Measurements from ENCODE around the gene PPP1R14C. TPM values are rescaled to one million over a fixed set of nuclear protein-coding genes. Genes with fewer than 3 reads are reported as not detected.

PPP1R14C gene
- total and polyA plus RNA-seq, 7 donors = 5.9 to 62.8 (median 22.5) TPM

GRCh38 chr6:150243620-150244314 is 100.9 kb downstream of the PPP1R14C start:
- H3K4me3 ChIP-seq = no peak overlapping the region
- peaks cover 9% of the 10 kb centered on the region for H3K4me1 ChIP-seq
- no peak for TF ChIP-seq CTCF (IDR thresholded peaks at IDR 0.05)
- DNase-seq (no peak), ATAC-seq (no peak)
- WGBS, 3 donors = 61 to 81% (median 76%) methylated on average over 2 of the region's 2 CpGs
- no peaks in the 10 kb centered on the region for H3K36me3 ChIP-seq (ENCODE audit: insufficient read depth in 1 of 2, low read depth in 1 of 2)
- no peaks in the 10 kb centered on the region for H3K27me3 ChIP-seq (ENCODE audit: insufficient read depth in 3 of 3, low read length in 2 of 3)
- H3K27ac ChIP-seq = no peak overlapping the region
- no peaks in the 10 kb centered on the region for H3K9me3 ChIP-seq
- intact Hi-C loops (cut with DNase I) = no loop called here

GRCh38 chr6:150245148-150245935 is 102.5 kb downstream of the PPP1R14C start:
- Histone ChIP-seq H3K4me3 (no peak overlapping the region), H3K9me3 (no peaks in the 10 kb centered on the region), H3K4me1 (peaks cover 18% of the 10 kb centered on the region), H3K27me3 (ENCODE audit: insufficient read depth in 3 of 3, low read length in 2 of 3) (no peaks in the 10 kb centered on the region), H3K27ac (no peak overlapping the region), H3K36me3 (ENCODE audit: insufficient read depth in 1 of 2, low read depth in 1 of 2) (no peaks in the 10 kb centered on the region)
- intact Hi-C loops (cut with DNase I) = no loop called here
- no peak for TF ChIP-seq CTCF (IDR thresholded peaks at IDR 0.05)
- DNase-seq = no peak
- peak in 3 of 4 donors; percentile 49 to 82 (median 59) for ATAC-seq
- WGBS, 3 donors = 72 to 83% (median 72%) methylated on average over 6 of the region's 6 CpGs

- H3K27ac ChIP-seq = no peak overlapping the region
- H3K9me3 ChIP-seq = no peaks in the 10 kb centered on the region
- TF ChIP-seq CTCF (IDR thresholded peaks at IDR 0.05) = no peak
- H3K36me3 ChIP-seq (ENCODE audit: insufficient read depth in 1 of 2, low read depth in 1 of 2) = no peaks in the 10 kb centered on the region
- H3K4me1 ChIP-seq = peaks cover 34% of the 10 kb centered on the region
- ATAC-seq (no peak), DNase-seq (no peak)
- intact Hi-C loops (cut with DNase I) = no loop called here
- H3K27me3 ChIP-seq (ENCODE audit: insufficient read depth in 3 of 3, low read length in 2 of 3) = no peaks in the 10 kb centered on the region
- no peak overlapping the region for H3K4me3 ChIP-seq
- WGBS, 3 donors = 94 to 98% (median 94%) methylated on average over 2 of the region's 2 CpGs
These were observed 105.0 kb downstream of the PPP1R14C start for GRCh38 chr6:150247803-150248202.

- intact Hi-C loops (cut with DNase I) = no loop called here
- peaks cover 39% of the 10 kb centered on the region for H3K4me1 ChIP-seq
- H3K4me3 ChIP-seq = no peak overlapping the region
- no peak for ATAC-seq
- no peak overlapping the region for H3K27ac ChIP-seq
- H3K36me3 ChIP-seq (ENCODE audit: insufficient read depth in 1 of 2, low read depth in 1 of 2) = no peaks in the 10 kb centered on the region
- WGBS, 3 donors = 62 to 89% (median 86%) methylated on average over 1 of the region's 1 CpG
- no peak for TF ChIP-seq CTCF (IDR thresholded peaks at IDR 0.05)
- H3K9me3 ChIP-seq = no peaks in the 10 kb centered on the region
- no peaks in the 10 kb centered on the region for H3K27me3 ChIP-seq (ENCODE audit: insufficient read depth in 3 of 3, low read length in 2 of 3)
- no peak for DNase-seq
These were observed 105.5 kb downstream of the PPP1R14C start for GRCh38 chr6:150248300-150248699.

All from psoas muscle (tissue), 8 donors.